Measurements from ENCODE around the gene TTLL11.

DNA sequence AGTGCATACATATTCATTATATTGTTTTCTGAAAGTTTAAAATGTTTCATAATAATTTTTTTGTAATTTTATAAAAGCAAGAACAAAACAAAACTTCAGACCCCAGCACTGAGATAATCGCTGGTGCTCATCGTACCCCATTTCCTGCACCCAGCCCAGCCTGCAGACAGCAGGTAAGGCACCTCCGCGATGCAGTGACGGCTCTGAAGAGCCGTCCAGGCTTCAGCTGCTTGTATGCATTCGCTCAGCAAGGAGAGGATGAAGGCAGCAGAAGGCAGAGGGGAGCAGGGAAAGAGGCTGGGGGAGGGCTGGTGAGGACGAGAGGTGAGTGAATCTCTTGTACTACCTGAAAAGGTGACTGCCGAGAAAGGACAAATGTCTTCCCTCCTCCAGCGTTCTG, 153.5 kb downstream of the TTLL11 start:
- TF ChIP-seq POLR2AphosphoS5 (IDR thresholded peaks at IDR 0.05) = no peak
- TF ChIP-seq CTCF (IDR thresholded peaks at IDR 0.05) = no peak

Data from prostate gland (tissue), 2 donors.